GM19238 (cell line): ENCODE measurements around the gene SPATS1.
"Not testable (repeated sequence)": the region's sequence is repeated elsewhere in the genome, so short reads cannot be mapped to it uniquely, and the experiment has no call there.

Experiments
- DNase-seq: peaks from one replicate; pipeline ENCODE4 v3.0.0; 2011; ENCODE audit warnings: low spot score; ENCODE audit not compliant: insufficient read length

The SPATS1 gene

GRCh38 chr6:44311304-44311703 is 31.1 kb upstream of the SPATS1 start:
- no peak for DNase-seq

- DNase-seq = no peak
Observed at GRCh38 chr6:44311767-44312166, 30.7 kb upstream of the SPATS1 start.

- peak; percentile 85 for DNase-seq
Observed at GRCh38 chr6:44312901-44313788, 29.3 kb upstream of the SPATS1 start, which contains the start of gene AARS2. Gene AARS2 (minus strand): TSS chr6:44313347. CDS start chr6:44313323, 24 bp downstream.

GRCh38 chr6:44314657-44315056 is 27.8 kb upstream of the SPATS1 start:
- DNase-seq = not testable (repeated sequence)

GRCh38 chr6:44315516-44315915 is 26.9 kb upstream of the SPATS1 start:
- no peak for DNase-seq

GRCh38 chr6:44315951-44316350 is 26.5 kb upstream of the SPATS1 start:
- DNase-seq = no peak

GRCh38 chr6:44316481-44316880 is 26.0 kb upstream of the SPATS1 start:
- no peak for DNase-seq

- not testable (repeated sequence) for DNase-seq
Observed at GRCh38 chr6:44317136-44317631, 25.3 kb upstream of the SPATS1 start.

GRCh38 chr6:44321210-44321609 is 21.2 kb upstream of the SPATS1 start:
- no peak for DNase-seq

- no peak for DNase-seq
Observed at GRCh38 chr6:44327096-44327495, 15.4 kb upstream of the SPATS1 start.

- no peak for DNase-seq
Observed at GRCh38 chr6:44327760-44328159, 14.7 kb upstream of the SPATS1 start.

GRCh38 chr6:44328203-44328602 is 14.2 kb upstream of the SPATS1 start:
- not testable (repeated sequence) for DNase-seq

- DNase-seq = no peak
Observed at GRCh38 chr6:44329858-44330257, 12.6 kb upstream of the SPATS1 start.

- DNase-seq = no peak
Observed at GRCh38 chr6:44332585-44332984, 9.9 kb upstream of the SPATS1 start.

GRCh38 chr6:44333273-44333919 is 9.1 kb upstream of the SPATS1 start:
- DNase-seq = no peak

GRCh38 chr6:44333942-44334341 is 8.5 kb upstream of the SPATS1 start:
- no peak for DNase-seq

- DNase-seq = no peak
Observed at GRCh38 chr6:44335631-44336030, 6.8 kb upstream of the SPATS1 start.

- peak; percentile 38 for DNase-seq
Observed at GRCh38 chr6:44338228-44339122, 4.0 kb upstream of the SPATS1 start.

- no peak for DNase-seq
Observed at GRCh38 chr6:44339301-44339700, 3.1 kb upstream of the SPATS1 start.

- no peak for DNase-seq
Observed at GRCh38 chr6:44339763-44340625, 2.5 kb upstream of the SPATS1 start.
